Measurements from ENCODE around the gene OR2A42.
"Not testable (repeated sequence)": the region's sequence is repeated elsewhere in the genome, so short reads cannot be mapped to it uniquely, and the experiment has no call there.

DNA sequence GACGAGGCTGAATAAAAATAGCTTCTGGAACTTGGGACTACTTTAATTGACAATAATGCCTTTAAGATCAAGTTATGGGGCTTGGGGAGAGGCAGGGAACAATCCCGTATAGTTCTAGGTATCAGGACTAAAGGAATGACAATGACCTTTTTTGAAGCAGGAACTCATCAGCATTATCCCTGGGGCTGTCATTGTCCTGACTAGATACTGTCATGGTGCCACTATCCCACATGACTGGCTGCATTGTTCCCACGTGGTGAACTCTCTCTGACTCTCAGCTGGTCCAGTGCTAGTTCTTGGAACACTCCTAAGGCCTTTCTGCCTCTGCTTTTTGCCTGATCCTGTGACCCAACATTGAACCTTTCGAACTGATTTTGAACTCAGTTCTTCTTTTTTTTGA lies 40.5 kb downstream of the OR2A42 start:
- TF ChIP-seq, protein P1, sequence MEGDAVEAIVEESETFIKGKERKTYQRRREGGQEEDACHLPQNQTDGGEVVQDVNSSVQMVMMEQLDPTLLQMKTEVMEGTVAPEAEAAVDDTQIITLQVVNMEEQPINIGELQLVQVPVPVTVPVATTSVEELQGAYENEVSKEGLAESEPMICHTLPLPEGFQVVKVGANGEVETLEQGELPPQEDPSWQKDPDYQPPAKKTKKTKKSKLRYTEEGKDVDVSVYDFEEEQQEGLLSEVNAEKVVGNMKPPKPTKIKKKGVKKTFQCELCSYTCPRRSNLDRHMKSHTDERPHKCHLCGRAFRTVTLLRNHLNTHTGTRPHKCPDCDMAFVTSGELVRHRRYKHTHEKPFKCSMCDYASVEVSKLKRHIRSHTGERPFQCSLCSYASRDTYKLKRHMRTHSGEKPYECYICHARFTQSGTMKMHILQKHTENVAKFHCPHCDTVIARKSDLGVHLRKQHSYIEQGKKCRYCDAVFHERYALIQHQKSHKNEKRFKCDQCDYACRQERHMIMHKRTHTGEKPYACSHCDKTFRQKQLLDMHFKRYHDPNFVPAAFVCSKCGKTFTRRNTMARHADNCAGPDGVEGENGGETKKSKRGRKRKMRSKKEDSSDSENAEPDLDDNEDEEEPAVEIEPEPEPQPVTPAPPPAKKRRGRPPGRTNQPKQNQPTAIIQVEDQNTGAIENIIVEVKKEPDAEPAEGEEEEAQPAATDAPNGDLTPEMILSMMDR (IDR thresholded peaks at IDR 0.05): not testable (repeated sequence)
- not testable (repeated sequence) for TF ChIP-seq POLR2A, EP300 (IDR thresholded peaks at IDR 0.05)

Measured in ovary (tissue), 3 donors.